ENCODE data around the gene GMDS.
A peak's percentile ranks its signal among the peaks of the same experiment; 100 is the strongest.

Gene GMDS

GRCh38 chr6:1767481-1768246, 477.7 kb downstream of the GMDS start:
- no peaks in the 10 kb centered on the region for H3K9me3 ChIP-seq
- DNase-seq: peak; percentile 42
- H3K4me3 ChIP-seq (ENCODE audit: low read depth, low read length): no peak overlapping the region
- no peak for TF ChIP-seq CTCF (IDR thresholded peaks at IDR 0.05; ENCODE audit: low read depth, low read length)
- H3K36me3 ChIP-seq: no peaks in the 10 kb centered on the region
- no peaks in the 10 kb centered on the region for H3K27me3 ChIP-seq
- peaks cover 8% of the 10 kb centered on the region for H3K4me1 ChIP-seq

- no peak for TF ChIP-seq CTCF (IDR thresholded peaks at IDR 0.05; ENCODE audit: low read depth, low read length)
- DNase-seq: peak; percentile 49
- H3K4me1 ChIP-seq: peaks cover 8% of the 10 kb centered on the region
- H3K27me3 ChIP-seq: no peaks in the 10 kb centered on the region
- H3K4me3 ChIP-seq (ENCODE audit: low read depth, low read length): no peak overlapping the region
- H3K36me3 ChIP-seq: no peaks in the 10 kb centered on the region
- no peaks in the 10 kb centered on the region for H3K9me3 ChIP-seq
These were observed 478.8 kb downstream of the GMDS start for GRCh38 chr6:1766654-1767053.

- H3K27me3 ChIP-seq: no peaks in the 10 kb centered on the region
- H3K4me1 ChIP-seq: peaks cover 8% of the 10 kb centered on the region
- no peaks in the 10 kb centered on the region for H3K9me3 ChIP-seq
- H3K4me3 ChIP-seq (ENCODE audit: low read depth, low read length): no peak overlapping the region
- no peaks in the 10 kb centered on the region for H3K36me3 ChIP-seq
- DNase-seq: no peak
- no peak for TF ChIP-seq CTCF (IDR thresholded peaks at IDR 0.05; ENCODE audit: low read depth, low read length)
These were observed 480.1 kb downstream of the GMDS start for GRCh38 chr6:1765160-1765903.

- TF ChIP-seq CTCF (IDR thresholded peaks at IDR 0.05; ENCODE audit: low read depth, low read length): no peak
- H3K4me1 ChIP-seq: peaks cover 8% of the 10 kb centered on the region
These were observed 480.9 kb downstream of the GMDS start for GRCh38 chr6:1764397-1764987.

GRCh38 chr6:1763404-1763803, 482.0 kb downstream of the GMDS start:
- Histone ChIP-seq H3K36me3 (no peaks in the 10 kb centered on the region), H3K9me3 (no peaks in the 10 kb centered on the region), H3K27me3 (no peaks in the 10 kb centered on the region), H3K4me3 (ENCODE audit: low read depth, low read length) (no peak overlapping the region), H3K4me1 (peaks cover 8% of the 10 kb centered on the region)
- TF ChIP-seq CTCF (IDR thresholded peaks at IDR 0.05; ENCODE audit: low read depth, low read length): no peak
- DNase-seq: no peak

More at GRCh38 chr6:1764397-1764987, 480.9 kb downstream of the GMDS start:
- DNase-seq: no peak
- H3K9me3 ChIP-seq: no peaks in the 10 kb centered on the region
- no peaks in the 10 kb centered on the region for H3K36me3 ChIP-seq
- H3K4me3 ChIP-seq (ENCODE audit: low read depth, low read length): no peak overlapping the region
- no peaks in the 10 kb centered on the region for H3K27me3 ChIP-seq
